ENCODE measurements around the gene ANKRD60. TPM values are rescaled to one million over a fixed set of nuclear protein-coding genes. Genes with fewer than 3 reads are reported as not detected.

Gene ANKRD60
- total RNA-seq, 1 experiment from 2014 or later: not detected

DNA sequence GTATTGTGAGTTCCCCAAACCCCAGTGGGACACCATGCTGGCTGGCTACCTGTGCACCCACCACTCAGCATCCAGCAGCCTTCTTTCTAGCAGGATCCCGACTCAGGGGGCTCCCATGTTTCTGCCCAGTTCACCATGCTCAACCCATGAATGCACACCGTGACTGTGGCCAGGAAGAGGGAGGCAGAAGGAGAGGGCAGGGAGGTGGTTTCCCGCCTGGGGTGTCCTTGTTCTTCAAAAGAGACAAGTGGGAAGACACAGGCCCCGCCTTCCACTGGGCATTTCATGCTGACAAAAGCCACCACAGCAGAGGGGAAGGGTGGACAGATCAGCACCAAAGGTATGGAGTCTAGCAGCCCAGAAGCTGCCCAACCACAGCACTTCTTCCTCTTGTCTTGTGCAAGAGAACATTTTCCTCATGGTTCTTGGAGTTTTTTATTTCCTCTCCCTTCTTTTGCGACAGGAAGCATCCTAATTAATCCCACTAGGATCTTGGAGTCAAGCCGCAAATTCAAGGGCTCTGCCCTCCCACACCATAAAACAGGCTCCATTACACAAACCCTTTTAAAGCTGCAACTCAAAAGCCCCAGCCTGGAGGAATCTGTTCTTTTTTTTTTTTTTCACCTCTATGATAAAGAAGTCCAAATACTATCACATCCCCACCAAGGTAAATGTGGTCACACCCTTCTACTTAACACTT, 13.5 kb upstream of the ANKRD60 start:
- no peak for DNase-seq
- Histone ChIP-seq H2BK15ac (ENCODE audit: low read depth, low read length) (no peak overlapping the region), H4K91ac (ENCODE audit: insufficient read length, low read depth, low read length) (no peak overlapping the region), H3K23ac (ENCODE audit: insufficient read length, low read depth, low read length) (no peak overlapping the region), H3K27me3 (ENCODE audit: insufficient read depth, low read length) (no peaks in the 10 kb centered on the region), H3K4me2 (ENCODE audit: insufficient read depth, insufficient read length, low read length) (no peak overlapping the region), H3K23me2 (ENCODE audit: insufficient read length, low read depth, low read length, poor library complexity, severe bottlenecking) (peaks cover 1% of the 10 kb centered on the region), H2AFZ (ENCODE audit: low read length) (no peak overlapping the region), H2BK120ac (ENCODE audit: low read depth, low read length, poor library complexity, severe bottlenecking) (no peak overlapping the region), H2BK12ac (ENCODE audit: insufficient read length, low read depth, low read length) (no peak overlapping the region), H3K79me1 (ENCODE audit: insufficient read depth, low read depth, low read length, poor library complexity, severe bottlenecking) (no peaks in the 10 kb centered on the region), H3T11ph (ENCODE audit: low read length) (no peak overlapping the region), H3K14ac (ENCODE audit: insufficient read depth, low read length) (no peak overlapping the region; the same call in 1 of the 2 replicates), H3K27ac (ENCODE audit: insufficient read length, low read depth, low read length) (no peak overlapping the region), H3K79me2 (ENCODE audit: insufficient read depth, low read length) (no peaks in the 10 kb centered on the region), H3K18ac (ENCODE audit: insufficient read length, low read depth, low read length) (no peak overlapping the region), H3K4ac (ENCODE audit: low read depth, low read length) (no peak overlapping the region), H3K9ac (ENCODE audit: extremely low read depth, insufficient read length, low read length) (no peak overlapping the region), H2BK20ac (ENCODE audit: low read depth, low read length, poor library complexity, severe bottlenecking) (no peak overlapping the region), H4K5ac (ENCODE audit: insufficient read length, low read depth, low read length) (no peak overlapping the region), H2AK5ac (ENCODE audit: insufficient read length, low read length) (no peak overlapping the region), H3K56ac (ENCODE audit: insufficient read length, low read depth, low read length) (no peak overlapping the region), H3K9me3 (ENCODE audit: control insufficient read depth, low read depth, low read length) (no peaks in the 10 kb centered on the region), H4K8ac (replicated peaks; ENCODE audit: insufficient read length, low read depth, low read length) (no peak overlapping the region), H3K4me1 (ENCODE audit: insufficient read depth, low read length) (no peaks in the 10 kb centered on the region), H2BK5ac (ENCODE audit: insufficient read length, low read length) (no peak overlapping the region), H4K20me1 (ENCODE audit: control insufficient read depth, insufficient read depth, insufficient read length) (no peaks in the 10 kb centered on the region)
- WGBS (ENCODE audit: extremely low coverage, insufficient read length, low lambda C conversion rate): no CpG with 5 or more reads among the region's 6 CpGs
- Mint-ChIP-seq H3K4me1 (peaks cover 2 to 6% of the 10 kb centered on the region in 2 experiments; a peak in 3 of 4 replicates), H3K36me3 (ENCODE audit: insufficient read depth in 1 of 3, low read depth in 3 of 3) (peaks cover 10 to 36% (median 30%) of the 10 kb centered on the region in 3 experiments), H3K9me3 (no peaks in the 10 kb centered on the region), H3K27ac (no peak overlapping the region), H3K27me3 (ENCODE audit: low read depth) (peaks cover under 1% of the 10 kb centered on the region; the same call in 1 of the 2 replicates), H3K4me3 (no peak overlapping the region)
- no peak for TF ChIP-seq CTCF (conservative IDR thresholded peaks at IDR 0.05)
